Caki2 (cell line): ENCODE measurements around the gene OPHN1. TPM values are rescaled to one million over a fixed set of nuclear protein-coding genes. Genes with fewer than 3 reads are reported as not detected.

Experiments
- DNase-seq: peaks from one replicate; pipeline ENCODE4 v3.0.0-alpha.2; 2015; ENCODE audit warnings: low read depth
- in situ Hi-C: cut with HindIII; loops from 2 replicates; pipeline ENCODE4 v1.10.0; 2016; ENCODE audit warnings: low sequenced_read_pairs, low pct_unique_long_range_greater_than_20kb, mixed read lengths
- total RNA-seq: library from RNA; depleted of rRNA; stranded (reverse); fragments of >200 nt; shearing (Covaris generic); gene quantifications from 2 replicates; pipeline ENCODE4 v1.2.3, GENCODE V29; 2014; ENCODE audit warnings: low replicate concordance; rRNA removed

The OPHN1 gene
- total RNA-seq, 1 experiment from 2014 or later, result 2.2 TPM

DNA sequence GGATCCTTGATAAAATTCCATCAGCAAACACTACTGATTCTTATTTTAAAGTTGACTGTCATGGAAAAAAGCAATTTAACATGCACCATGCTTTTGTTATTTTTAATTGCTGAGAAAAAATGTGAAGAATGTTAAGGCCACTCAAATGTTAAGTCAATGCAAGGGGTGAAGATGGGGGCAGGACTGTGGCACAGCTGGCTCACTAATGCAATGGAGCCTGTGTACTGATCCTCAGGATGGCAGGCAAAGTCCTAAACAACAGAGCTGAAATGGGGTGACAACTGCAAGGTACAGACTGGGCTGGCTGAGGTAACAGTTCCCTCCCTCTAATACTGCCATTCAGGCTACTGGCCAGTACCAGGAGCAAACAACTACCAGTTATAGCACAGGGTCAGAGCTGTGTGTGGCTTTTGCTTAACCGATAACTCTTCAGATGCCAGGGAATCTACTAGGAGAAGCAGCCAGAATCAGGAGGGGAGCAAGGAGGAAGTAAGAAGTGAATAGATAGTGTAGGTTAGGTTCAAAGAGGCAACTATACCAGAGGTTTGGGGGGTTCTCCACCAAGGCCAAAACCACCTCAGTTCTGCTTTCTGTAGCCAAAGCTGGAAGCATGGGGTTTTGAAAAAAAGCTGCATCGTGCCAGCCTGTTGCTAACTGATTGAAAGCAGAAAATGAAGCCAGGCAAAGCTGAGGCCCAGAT is 372.6 kb downstream of the OPHN1 start:
- DNase-seq, result no peak
- in situ Hi-C loops, result no loop called here

DNA sequence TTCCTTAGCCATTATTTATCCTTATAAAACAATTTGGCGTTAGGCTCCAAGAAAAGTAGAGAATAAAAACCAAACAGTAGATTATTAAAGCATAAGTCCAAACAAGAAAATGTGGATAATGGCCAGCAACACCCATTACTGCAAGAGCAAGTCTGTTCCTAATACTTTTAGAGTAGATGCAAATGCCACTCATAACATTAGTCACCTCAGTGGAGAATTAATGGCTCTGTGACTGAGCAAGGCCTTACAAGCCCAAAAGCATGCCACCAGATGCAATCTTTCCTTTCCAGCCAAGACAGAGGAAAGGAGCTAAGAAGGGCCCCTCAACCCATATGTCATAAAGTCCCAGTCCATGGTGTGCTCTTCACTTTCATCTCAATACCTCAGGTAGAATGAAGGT is 373.8 kb downstream of the OPHN1 start:
- in situ Hi-C loops, result no loop called here
- DNase-seq, result no peak

- DNase-seq, result no peak
- in situ Hi-C loops, result no loop called here
These were observed 383.8 kb downstream of the OPHN1 start for GRCh38 chrX:68049466-68049865.

DNA sequence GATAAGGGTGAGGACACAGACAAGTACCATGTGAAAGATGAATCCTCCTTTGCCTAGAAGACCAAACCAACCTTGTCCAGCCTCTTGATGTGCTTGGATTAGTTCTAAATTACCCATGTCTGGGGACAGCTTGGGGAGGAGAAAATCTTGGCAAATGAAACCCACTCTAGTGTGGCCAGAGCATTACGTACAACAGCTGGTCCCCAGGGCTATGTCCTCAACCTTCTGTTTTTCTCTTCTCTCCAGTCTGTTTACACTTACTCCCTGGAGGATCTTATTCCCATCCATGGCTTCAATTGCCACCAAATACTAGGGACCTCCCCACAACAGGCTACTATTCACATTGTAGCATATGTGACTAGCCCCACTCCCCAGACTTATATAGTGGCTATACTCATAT is 384.5 kb downstream of the OPHN1 start:
- in situ Hi-C loops, result no loop called here
- DNase-seq, result no peak

DNA sequence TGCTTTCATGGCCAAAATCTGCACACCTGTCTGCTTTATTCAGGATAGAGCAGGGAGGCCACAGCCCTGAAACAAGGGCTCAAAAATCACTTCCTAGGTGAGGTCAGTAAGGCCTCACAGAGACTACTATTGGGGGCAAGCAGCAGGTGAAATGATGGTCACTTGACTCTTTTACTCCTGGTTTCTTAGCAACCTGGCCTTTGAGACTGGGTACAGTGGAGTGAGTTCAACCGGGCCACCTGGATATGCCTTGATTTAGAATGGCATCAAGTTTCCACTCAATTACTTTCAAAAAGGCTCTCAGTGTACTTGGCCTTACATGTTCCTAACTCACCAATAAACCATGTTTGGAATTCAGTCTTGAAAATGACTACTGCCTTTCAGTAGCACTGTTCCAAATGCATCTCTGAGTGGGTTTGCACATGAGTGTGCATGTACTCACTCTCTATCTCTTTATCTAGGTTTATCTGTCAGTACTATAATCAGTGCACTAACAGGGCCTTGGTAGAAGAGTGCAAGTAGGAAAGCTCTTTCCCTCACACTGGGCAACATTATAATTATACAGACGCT is 388.2 kb downstream of the OPHN1 start:
- DNase-seq, result no peak
- in situ Hi-C loops, result no loop called here

- no peak for DNase-seq
- in situ Hi-C loops, result no loop called here
These were observed 389.4 kb downstream of the OPHN1 start for GRCh38 chrX:68043713-68044438.

DNA sequence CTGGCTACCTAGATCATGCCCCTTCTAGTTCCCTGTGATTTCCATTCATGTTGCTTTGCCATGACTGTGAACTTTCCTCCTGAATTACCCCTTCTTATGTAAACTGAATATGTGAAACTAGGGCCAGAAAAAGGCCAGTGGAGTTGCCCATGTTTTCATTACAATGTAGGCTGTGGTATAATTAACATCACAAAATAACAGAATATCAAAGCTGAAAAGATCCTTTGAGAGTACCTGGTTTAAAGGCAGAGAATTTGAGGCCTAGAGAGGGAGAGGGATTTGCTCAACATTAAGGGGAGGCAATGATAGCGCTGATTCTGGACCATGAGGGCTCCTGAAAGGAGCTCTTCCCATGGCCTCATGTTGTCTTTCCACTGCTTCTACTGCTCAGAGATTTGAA is 392.2 kb downstream of the OPHN1 start:
- in situ Hi-C loops, result no loop called here
- DNase-seq, result no peak

GRCh38 chrX:68018248-68019203 is 414.8 kb downstream of the OPHN1 start:
- peak; percentile 4 for DNase-seq

DNA sequence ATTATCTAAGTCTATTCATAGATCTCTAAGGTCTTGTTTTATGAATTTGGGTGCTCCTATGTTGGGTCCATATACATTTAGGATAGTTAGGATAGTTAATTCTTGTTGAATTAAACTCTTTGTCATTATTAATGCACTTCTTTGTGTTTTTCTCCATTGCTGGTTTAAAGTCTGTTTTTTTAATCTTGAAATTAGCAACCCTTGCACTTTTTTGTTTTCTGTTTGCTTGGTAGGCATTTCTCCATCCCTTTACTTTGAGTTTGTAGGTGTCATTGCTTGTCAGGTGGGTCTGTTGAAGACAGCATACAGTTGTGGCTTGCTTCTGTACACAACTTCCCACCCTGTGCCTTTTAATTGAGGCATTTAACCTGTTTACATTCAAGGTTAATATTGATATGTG is 434.8 kb downstream of the OPHN1 start:
- DNase-seq, result no peak
- in situ Hi-C loops, result no loop called here

More at GRCh38 chrX:68018248-68019203, 414.8 kb downstream of the OPHN1 start:
- in situ Hi-C loops, result no loop called here

Other genes starting within 250 kb of the OPHN1 start
- 21.0 and 28.1 TPM in 2 replicates for gene YIPF6, start 65.6 kb upstream of the OPHN1 start, total RNA-seq
- 2.4 and 4.3 TPM in 2 replicates for gene STARD8, start 214.2 kb upstream of the OPHN1 start, total RNA-seq